Upper lobe of right lung (tissue), 1 donor: ENCODE measurements around the gene APOE. TPM values are rescaled to one million over a fixed set of nuclear protein-coding genes. Genes with fewer than 3 reads are reported as not detected.
A peak's percentile ranks its signal among the peaks of the same experiment; 100 is the strongest.

Source experiments
- ATAC-seq: fragments of 200-7000 bp; cut with Tn5 transposase; one replicate; pipeline ENCODE4 v1.9.1; 2020; ENCODE audit warnings: mild to moderate bottlenecking, moderate library complexity
- DNase-seq: peaks from one replicate; pipeline ENCODE4 v3.0.0-alpha.2; 2020
- H3K27ac ChIP-seq: fragments of 200-600 bp; one replicate; pipeline ENCODE4 v1.8.0; 2022
- H3K27me3 ChIP-seq: fragments of 200-600 bp; one replicate; pipeline ENCODE4 v1.8.0; 2022; ENCODE audit warnings: mild to moderate bottlenecking
- H3K36me3 ChIP-seq: fragments of 200-600 bp; one replicate; pipeline ENCODE4 v1.8.0; 2022
- H3K4me1 ChIP-seq: fragments of 200-600 bp; one replicate; pipeline ENCODE4 v1.8.0; 2022
- H3K4me3 ChIP-seq: fragments of 200-600 bp; one replicate; pipeline ENCODE4 v1.8.0; 2022; ENCODE audit warnings: mild to moderate bottlenecking
- H3K9me3 ChIP-seq: fragments of 200-600 bp; one replicate; pipeline ENCODE4 v1.8.0; 2022
- CTCF ChIP-seq: fragments of 200-600 bp; IDR thresholded peaks from one replicate; pipeline ENCODE4 v1.8.0; 2022; ENCODE audit warnings: antibody characterized with exemption
- intact Hi-C: fragments of 100-400 bp; cut with DNase I; formaldehyde crosslinking; loops from one replicate; pipeline ENCODE4 v1.11.0; 2022
- total RNA-seq: library from RNA; stranded (reverse); fragmentation: NEBNext Ultra II Directional; extraction: Animal tissue kit (Norgen Biotek cat#: 25700); gene quantifications from one replicate; pipeline ENCODE4 v1.2.1, GENCODE V29; 2021
- donor health status: DM: no; HTN: yes; CAD: no; lungs with severe emphysema.

Gene APOE
- total RNA-seq, 1 donor from 2014 or later = 565 TPM

- intact Hi-C loops = loop anchor here (10.0 kb wide), 1 partner anchor 52 kb away; the partner anchor contains the start of gene CLPTM1
- peaks cover 5% of the 10 kb centered on the region for H3K27me3 ChIP-seq
- no peak for ATAC-seq
- TF ChIP-seq CTCF = no peak
- no peaks in the 10 kb centered on the region for H3K4me1 ChIP-seq
- no peak overlapping the region for H3K4me3 ChIP-seq
- H3K36me3 ChIP-seq = peaks cover 40% of the 10 kb centered on the region
- no peak overlapping the region for H3K27ac ChIP-seq
- H3K9me3 ChIP-seq = no peaks in the 10 kb centered on the region
- no peak for DNase-seq
Observed at GRCh38 chr19:44903216-44903601, 2.4 kb upstream of the APOE start.

- no peak overlapping the region for H3K4me3 ChIP-seq
Observed at GRCh38 chr19:44903602-44904425, 1.8 kb upstream of the APOE start.

DNA sequence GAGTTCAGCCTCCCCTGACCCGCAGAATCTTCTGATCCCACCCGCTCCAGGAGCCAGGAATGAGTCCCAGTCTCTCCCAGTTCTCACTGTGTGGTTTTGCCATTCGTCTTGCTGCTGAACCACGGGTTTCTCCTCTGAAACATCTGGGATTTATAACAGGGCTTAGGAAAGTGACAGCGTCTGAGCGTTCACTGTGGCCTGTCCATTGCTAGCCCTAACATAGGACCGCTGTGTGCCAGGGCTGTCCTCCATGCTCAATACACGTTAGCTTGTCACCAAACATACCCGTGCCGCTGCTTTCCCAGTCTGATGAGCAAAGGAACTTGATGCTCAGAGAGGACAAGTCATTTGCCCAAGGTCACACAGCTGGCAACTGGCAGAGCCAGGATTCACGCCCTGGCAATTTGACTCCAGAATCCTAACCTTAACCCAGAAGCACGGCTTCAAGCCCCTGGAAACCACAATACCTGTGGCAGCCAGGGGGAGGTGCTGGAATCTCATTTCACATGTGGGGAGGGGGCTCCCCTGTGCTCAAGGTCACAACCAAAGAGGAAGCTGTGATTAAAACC is 1.1 kb upstream of the APOE start:
- no peak overlapping the region for H3K27ac ChIP-seq
- peaks cover 5% of the 10 kb centered on the region for H3K27me3 ChIP-seq
- TF ChIP-seq CTCF = no peak
- DNase-seq (no peak), ATAC-seq (no peak)
- H3K4me3 ChIP-seq = no peak overlapping the region
- no peaks in the 10 kb centered on the region for H3K9me3 ChIP-seq
- H3K36me3 ChIP-seq = peaks cover 31% of the 10 kb centered on the region
- intact Hi-C loops = loop anchor here (10.0 kb wide), 1 partner anchor 50 kb away; the partner anchor contains the start of gene CLPTM1
- H3K4me1 ChIP-seq = no peaks in the 10 kb centered on the region

More at GRCh38 chr19:44903602-44904425, 1.8 kb upstream of the APOE start:
- ATAC-seq (peak; percentile 81), DNase-seq (peak; percentile 85)
- H3K9me3 ChIP-seq = no peaks in the 10 kb centered on the region
- peak; percentile 99 for TF ChIP-seq CTCF
- peaks cover 5% of the 10 kb centered on the region for H3K27me3 ChIP-seq
- intact Hi-C loops = loop anchor here (10.0 kb wide), 1 partner anchor 51 kb away; the partner anchor contains the start of gene CLPTM1
- no peaks in the 10 kb centered on the region for H3K4me1 ChIP-seq
- H3K36me3 ChIP-seq = peaks cover 34% of the 10 kb centered on the region
- H3K27ac ChIP-seq = no peak overlapping the region

DNA sequence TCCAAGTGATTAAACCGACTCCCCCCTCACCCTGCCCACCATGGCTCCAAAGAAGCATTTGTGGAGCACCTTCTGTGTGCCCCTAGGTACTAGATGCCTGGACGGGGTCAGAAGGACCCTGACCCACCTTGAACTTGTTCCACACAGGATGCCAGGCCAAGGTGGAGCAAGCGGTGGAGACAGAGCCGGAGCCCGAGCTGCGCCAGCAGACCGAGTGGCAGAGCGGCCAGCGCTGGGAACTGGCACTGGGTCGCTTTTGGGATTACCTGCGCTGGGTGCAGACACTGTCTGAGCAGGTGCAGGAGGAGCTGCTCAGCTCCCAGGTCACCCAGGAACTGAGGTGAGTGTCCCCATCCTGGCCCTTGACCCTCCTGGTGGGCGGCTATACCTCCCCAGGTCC is 2.0 kb downstream of the APOE start:
- ATAC-seq (no peak), DNase-seq (no peak)
- intact Hi-C loops = loop anchor here (10.0 kb wide), 1 partner anchor 47 kb away; the partner anchor contains the start of gene CLPTM1
- Histone ChIP-seq H3K4me3 (no peak overlapping the region), H3K36me3 (peaks cover 4% of the 10 kb centered on the region), H3K4me1 (no peaks in the 10 kb centered on the region), H3K27me3 (peaks cover 5% of the 10 kb centered on the region), H3K9me3 (no peaks in the 10 kb centered on the region), H3K27ac (no peak overlapping the region)
- TF ChIP-seq CTCF = no peak

DNA sequence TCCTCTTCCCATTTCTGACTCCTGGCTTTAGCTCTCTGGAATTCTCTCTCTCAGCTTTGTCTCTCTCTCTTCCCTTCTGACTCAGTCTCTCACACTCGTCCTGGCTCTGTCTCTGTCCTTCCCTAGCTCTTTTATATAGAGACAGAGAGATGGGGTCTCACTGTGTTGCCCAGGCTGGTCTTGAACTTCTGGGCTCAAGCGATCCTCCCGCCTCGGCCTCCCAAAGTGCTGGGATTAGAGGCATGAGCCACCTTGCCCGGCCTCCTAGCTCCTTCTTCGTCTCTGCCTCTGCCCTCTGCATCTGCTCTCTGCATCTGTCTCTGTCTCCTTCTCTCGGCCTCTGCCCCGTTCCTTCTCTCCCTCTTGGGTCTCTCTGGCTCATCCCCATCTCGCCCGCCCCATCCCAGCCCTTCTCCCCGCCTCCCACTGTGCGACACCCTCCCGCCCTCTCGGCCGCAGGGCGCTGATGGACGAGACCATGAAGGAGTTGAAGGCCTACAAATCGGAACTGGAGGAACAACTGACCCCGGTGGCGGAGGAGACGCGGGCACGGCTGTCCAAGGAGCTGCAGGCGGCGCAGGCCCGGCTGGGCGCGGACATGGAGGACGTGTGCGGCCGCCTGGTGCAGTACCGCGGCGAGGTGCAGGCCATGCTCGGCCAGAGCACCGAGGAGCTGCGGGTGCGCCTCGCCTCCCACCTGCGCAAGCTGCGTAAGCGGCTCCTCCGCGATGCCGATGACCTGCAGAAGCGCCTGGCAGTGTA is 2.7 kb downstream of the APOE start:
- intact Hi-C loops = loop anchor here (10.0 kb wide), 1 partner anchor 47 kb away; the partner anchor contains the start of gene CLPTM1
- ATAC-seq (no peak), DNase-seq (no peak)
- H3K9me3 ChIP-seq = no peaks in the 10 kb centered on the region
- peaks cover 4% of the 10 kb centered on the region for H3K4me1 ChIP-seq
- H3K27me3 ChIP-seq = peaks cover 5% of the 10 kb centered on the region
- no peak for TF ChIP-seq CTCF
- H3K36me3 ChIP-seq = no peaks in the 10 kb centered on the region
- no peak overlapping the region for H3K4me3 ChIP-seq
- no peak overlapping the region for H3K27ac ChIP-seq
